ENCODE data around the gene COL6A3.

DNA sequence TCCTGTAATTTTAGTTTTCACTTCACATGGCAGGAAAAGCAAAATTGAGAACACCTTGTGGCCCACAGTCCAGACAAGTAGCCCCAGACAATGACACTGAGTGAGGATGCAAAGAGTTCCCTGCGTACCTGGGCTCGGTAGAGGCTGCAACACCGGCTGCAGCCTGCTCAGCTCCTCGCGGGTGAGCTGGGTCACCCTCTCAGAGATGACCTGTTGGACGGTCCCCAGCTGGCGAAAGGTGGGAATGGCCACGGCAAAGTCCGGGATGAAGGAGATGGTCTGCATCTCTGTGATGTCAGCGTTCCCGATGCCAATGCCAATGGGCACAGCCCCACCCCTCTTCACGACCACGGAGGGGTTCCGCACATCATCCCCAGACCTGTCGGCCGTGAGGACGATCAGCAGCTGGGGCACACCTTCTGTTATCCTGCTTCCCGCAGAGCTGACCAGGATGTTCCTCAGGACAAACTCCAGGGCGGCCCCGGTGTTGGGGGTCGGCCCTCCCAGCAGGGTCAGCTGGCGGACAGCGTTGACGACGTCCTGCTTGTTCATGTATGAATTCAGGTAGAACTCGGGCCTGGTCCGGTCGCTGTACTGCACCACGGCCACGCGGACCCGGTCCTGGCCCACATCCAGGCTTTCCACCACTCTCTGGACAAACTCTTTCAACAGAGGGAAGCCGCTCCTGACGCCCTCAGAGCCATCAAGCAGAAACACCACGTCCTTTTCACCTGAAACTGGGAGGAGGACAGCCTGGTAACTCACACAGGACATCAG lies 39.5 kb downstream of the COL6A3 start:
- TF ChIP-seq, protein P1, sequence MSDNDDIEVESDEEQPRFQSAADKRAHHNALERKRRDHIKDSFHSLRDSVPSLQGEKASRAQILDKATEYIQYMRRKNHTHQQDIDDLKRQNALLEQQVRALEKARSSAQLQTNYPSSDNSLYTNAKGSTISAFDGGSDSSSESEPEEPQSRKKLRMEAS (IDR thresholded peaks at IDR 0.05): no peak
- TF ChIP-seq, protein P2, sequence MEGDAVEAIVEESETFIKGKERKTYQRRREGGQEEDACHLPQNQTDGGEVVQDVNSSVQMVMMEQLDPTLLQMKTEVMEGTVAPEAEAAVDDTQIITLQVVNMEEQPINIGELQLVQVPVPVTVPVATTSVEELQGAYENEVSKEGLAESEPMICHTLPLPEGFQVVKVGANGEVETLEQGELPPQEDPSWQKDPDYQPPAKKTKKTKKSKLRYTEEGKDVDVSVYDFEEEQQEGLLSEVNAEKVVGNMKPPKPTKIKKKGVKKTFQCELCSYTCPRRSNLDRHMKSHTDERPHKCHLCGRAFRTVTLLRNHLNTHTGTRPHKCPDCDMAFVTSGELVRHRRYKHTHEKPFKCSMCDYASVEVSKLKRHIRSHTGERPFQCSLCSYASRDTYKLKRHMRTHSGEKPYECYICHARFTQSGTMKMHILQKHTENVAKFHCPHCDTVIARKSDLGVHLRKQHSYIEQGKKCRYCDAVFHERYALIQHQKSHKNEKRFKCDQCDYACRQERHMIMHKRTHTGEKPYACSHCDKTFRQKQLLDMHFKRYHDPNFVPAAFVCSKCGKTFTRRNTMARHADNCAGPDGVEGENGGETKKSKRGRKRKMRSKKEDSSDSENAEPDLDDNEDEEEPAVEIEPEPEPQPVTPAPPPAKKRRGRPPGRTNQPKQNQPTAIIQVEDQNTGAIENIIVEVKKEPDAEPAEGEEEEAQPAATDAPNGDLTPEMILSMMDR (IDR thresholded peaks at IDR 0.05 in 2 of 3, conservative IDR thresholded peaks at IDR 0.05 in 1 of 3; ENCODE audit: borderline replicate concordance in 1 of 3, insufficient read depth in 1 of 3, low read depth in 2 of 3, low read length in 2 of 3): no peak
- TF ChIP-seq, protein P3, sequence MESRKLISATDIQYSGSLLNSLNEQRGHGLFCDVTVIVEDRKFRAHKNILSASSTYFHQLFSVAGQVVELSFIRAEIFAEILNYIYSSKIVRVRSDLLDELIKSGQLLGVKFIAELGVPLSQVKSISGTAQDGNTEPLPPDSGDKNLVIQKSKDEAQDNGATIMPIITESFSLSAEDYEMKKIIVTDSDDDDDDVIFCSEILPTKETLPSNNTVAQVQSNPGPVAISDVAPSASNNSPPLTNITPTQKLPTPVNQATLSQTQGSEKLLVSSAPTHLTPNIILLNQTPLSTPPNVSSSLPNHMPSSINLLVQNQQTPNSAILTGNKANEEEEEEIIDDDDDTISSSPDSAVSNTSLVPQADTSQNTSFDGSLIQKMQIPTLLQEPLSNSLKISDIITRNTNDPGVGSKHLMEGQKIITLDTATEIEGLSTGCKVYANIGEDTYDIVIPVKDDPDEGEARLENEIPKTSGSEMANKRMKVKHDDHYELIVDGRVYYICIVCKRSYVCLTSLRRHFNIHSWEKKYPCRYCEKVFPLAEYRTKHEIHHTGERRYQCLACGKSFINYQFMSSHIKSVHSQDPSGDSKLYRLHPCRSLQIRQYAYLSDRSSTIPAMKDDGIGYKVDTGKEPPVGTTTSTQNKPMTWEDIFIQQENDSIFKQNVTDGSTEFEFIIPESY (IDR thresholded peaks at IDR 0.05; ENCODE audit: extremely low read depth, insufficient replicate concordance, low read length): no peak
- TF ChIP-seq YY1 (IDR thresholded peaks at IDR 0.05; ENCODE audit: extremely low read depth, insufficient replicate concordance, low read depth, low read length) (no peak), POLR2A (IDR thresholded peaks at IDR 0.05; ENCODE audit: borderline replicate concordance, extremely low read depth, insufficient read depth, insufficient read length) (no peak), SIN3A (IDR thresholded peaks at IDR 0.05; ENCODE audit: low read depth) (no peak), EGR1 (IDR thresholded peaks at IDR 0.05; ENCODE audit: low read depth) (no peak), EZH2phosphoT487 (IDR thresholded peaks at IDR 0.05; ENCODE audit: borderline replicate concordance) (no peak)
